Activated naive CD8-positive, alpha-beta T cell treated with anti-CD3 and anti-CD28 coated beads, Interleukin-2, amount 50 U/mL, for 16 hours (primary cell): ENCODE measurements around the gene NDUFAF8.
"Not testable (repeated sequence)": the region's sequence is repeated elsewhere in the genome, so short reads cannot be mapped to it uniquely, and the experiment has no call there.

Experiments
- DNase-seq: peaks from one replicate; pipeline ENCODE4 v3.0.0-alpha.2; 2020; ENCODE audit warnings: low read depth, low spot score

NDUFAF8 gene

DNA sequence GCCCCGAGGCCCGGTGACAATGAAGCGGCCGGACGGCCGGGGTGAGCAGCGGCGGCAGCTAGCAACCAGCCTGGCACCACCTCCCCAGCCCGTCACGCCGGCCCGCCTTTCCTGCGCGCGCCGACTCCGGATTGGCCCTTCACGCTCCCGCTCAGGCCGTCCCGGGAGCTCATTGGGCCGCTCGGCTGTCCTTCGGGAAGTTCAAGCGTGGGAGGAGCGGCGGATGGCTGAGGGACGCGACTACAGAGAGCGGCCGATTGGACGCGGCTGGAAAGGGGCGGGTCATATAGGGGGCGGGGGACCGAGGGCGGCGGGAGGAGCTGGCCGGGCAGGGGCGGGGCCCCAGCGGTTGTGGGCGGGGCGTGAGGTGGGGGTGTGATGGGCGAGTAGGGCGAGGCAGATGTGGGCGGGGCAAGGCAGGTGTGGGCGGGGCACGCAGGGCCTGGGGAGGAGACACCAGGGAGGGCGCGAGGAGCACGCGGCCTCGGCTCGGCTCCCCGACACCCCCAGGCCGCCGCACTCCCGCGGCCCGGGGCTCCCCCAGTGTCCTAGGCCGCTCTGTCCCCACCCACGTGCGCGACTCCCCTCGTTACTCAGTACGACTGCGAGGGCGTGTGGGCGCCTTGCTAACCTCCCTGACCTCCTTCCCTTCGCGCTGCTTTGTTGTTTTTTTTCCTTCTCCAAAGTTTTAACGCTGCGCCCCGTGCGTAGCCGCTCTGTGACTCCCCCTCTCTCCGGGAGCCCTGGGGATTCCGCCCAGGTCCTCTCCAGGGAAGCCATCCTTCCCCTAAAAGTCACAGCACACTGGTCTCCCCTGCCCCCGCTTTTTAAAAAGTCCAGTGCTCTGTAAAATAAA is 16.0 kb upstream of the NDUFAF8 start, which contains the start of gene CEP131:
Gene CEP131 (minus strand): TSS at position 60 of the 856 bp plus-strand sequence. CDS start 2,909 bp downstream, outside the sequence.
- peak; percentile 100 for DNase-seq

DNA sequence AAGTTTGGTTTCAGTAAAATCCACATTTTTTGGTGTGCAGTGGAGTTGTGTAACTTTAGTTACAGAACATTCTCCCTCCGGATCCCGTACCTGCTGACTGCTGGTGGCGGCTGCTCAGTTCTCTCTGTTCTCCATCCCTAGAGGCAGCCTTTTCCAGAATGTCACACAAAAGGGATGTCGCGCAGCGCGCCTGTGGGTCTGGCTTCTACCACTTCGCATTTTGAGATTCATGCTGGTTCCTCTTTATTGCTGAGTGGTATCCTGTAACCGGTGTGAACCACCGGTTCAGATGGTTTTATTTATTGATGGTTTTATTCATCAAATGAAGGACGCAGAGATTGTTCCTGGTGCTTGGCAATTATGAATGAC is 15.4 kb upstream of the NDUFAF8 start:
- no peak for DNase-seq

DNA sequence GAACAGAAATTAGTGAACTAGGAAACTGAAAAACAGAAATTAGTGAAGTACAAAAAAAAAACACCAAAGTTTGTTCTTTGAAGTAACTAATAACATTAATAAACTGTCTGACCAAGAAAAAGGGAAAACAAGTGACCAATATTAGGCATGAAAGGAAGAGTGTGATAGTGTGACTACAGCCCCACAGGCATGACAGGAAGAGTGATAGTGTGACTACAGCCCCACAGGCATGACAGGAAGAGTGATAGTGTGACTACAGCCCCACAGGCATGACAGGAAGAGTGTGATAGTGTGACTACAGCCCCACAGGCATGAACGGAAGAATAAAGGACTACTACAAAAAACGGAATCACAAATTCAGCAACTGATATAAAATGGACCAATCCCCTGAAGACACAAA is 11.5 kb upstream of the NDUFAF8 start:
- not testable (repeated sequence) for DNase-seq

DNA sequence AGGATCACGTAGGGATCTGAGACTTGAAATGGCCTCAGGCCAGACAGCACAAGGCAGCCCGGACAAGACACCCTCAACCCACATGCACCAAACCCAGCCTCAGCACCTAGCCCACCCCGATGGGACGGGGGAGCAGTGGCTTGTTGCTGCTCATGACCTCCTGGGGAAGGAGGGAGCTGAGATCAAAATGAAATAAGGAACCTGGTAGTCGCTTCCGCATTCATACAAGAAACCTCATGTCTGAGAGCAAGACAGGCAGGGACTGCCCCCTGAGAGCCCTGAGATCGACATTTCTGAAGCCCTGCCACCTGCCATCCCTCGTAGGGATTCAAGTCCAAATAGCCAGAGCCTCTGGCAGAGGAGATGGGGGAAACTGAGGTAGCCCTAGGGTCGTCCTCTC is 10.7 kb upstream of the NDUFAF8 start:
- DNase-seq, result no peak

DNA sequence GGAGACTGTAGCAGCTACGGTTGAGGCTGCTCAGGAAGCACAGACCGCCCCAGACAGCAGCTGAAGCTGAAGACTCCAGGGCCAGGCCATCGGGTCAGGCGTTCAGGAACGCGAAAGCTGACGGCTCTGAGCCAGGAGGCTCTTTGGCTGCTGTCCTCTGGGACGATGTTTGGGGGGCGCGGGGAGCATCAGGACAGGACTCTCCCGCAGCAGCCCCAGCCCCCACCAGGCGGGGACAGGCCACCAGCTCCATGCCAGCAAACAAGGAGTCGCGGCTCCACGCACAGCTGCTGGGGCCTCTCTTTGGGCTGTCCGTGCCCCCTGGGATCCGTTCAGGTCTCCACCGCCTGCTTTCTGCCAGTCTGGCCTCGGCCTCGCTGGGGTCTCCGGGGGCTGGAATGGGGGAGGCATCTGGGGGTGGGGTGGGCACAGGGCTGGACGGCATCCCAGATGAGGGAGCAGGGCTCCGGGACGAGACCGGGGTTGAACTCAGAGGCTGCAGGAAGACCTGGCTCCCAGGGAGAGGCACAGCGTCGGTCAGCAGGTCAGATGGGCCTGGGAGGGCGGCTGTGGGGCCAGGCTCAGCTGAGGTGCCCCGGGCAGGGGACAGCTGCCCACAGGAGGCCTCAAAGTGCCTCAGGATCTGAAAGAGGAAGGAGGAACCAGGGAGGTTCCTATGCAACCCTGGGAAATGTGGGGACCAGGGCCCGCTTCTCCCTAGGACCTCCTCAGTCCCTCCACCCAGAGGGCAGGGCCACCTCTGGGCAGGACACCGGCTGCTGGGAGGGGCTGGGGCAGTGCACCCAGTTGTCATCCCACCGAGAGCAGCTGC is 10.1 kb upstream of the NDUFAF8 start:
- no peak for DNase-seq

DNA sequence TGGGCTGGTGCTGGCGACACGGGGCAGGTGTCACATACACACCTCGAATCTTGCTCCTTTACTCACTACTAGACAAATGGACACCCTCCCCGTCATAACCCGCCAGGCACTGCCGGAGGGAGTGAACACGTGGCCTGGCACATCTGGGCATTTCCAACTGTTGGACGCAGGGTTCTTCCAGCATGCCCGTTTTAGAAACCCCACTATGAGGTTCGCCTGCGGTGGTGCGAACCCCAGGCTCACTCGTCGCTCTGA is 9.5 kb upstream of the NDUFAF8 start:
- no peak for DNase-seq

DNA sequence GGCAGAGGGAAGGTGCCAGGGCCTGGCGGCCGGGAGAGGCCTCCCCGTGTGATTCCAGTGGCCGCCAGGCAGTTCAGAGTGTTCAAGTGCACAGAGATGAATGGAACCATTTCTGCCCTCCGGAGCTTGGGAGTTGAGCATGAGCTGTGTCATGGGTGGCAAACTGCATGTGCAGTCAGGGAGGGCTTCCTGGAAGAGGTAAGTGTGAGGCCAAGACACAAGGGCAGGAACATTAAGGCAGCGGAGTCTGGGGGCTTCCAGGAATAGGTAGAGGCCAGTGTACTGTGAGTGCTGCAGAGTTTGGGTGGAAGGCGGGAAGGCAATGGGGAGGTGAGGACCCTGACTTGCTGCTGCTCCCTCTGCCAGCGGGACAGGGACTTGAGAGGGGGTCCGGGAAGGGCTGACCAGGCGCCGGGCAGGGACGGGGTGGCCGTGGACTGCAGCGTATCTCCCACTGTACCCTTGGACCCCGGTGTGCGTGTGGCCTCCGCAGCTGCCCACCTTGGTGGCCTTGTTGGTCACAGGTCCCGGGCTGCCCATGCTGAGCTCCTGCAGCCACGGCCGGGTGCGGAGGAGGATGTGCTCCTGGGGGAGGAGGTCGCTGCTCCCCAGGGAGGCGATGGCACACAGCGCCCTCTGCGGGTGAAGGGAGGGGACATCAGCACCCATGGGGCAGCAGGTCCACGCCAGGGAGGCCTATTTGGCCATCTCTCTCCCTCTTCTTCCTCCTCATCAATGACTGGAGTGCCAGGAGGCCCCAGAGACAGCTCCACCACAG is 8.9 kb upstream of the NDUFAF8 start:
- DNase-seq, result no peak

DNA sequence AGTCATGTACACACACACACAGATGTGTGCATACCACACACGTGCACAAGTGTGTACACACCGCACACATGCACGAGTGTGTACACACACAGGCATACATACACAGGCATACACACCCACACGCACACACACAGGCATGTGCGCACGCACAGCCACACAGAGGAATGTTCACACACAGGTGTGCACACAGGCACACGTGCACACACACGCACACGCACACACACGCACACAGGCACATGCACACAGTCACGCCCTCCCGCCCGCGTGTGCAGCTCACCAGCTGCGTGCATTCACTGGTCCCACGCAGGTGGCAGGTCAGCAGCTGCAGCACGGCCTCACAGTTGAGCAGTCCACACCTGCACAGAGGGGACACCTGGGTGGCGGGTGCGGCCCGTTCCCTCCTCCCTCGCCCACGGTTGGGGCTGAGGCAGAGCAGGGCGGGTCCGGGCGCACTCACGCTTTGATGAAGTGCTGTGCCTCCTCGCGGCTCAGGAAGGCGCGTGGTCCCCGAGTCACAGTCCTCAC is 7.9 kb upstream of the NDUFAF8 start:
- no peak for DNase-seq

DNA sequence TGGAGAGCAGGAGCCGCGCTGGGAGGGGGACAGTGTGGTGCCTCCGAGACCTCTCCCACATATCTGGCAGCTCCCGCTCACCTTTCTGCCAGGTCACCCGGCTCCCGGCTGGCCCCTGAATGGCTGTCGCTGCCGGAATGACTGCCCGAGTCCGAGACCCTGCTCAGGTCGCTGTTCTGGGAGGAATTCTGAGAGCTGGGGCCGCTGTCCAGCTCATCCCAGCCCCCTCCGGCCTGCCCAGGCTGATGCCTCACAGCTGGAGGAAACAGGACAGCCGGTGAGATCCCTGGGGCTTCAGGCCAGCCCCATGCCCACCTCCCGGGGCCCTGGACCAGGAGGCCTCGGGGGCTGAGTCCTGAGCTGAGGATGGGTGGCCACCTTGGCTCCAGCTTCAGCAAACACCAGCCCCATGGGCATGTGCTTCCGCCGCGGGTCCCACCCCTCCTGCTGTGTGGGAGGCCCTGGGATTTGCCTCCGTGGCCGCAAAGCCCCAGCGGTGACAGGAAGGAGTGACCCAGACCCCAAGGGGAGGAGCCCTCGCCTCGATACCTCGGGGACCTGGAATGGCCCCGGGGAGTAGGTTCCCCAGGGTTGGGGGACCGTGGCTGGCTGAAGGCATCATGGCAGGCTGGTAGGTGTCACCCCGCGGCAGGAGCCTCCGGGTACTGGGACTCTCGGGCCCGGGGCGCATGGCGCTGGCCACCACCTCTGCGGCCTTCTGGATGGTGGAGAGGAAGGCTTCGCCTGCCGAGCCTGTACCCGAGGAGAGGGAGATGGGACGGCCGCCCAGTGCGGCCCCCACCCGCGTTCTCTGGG is 7.1 kb upstream of the NDUFAF8 start:
- DNase-seq, result no peak

DNA sequence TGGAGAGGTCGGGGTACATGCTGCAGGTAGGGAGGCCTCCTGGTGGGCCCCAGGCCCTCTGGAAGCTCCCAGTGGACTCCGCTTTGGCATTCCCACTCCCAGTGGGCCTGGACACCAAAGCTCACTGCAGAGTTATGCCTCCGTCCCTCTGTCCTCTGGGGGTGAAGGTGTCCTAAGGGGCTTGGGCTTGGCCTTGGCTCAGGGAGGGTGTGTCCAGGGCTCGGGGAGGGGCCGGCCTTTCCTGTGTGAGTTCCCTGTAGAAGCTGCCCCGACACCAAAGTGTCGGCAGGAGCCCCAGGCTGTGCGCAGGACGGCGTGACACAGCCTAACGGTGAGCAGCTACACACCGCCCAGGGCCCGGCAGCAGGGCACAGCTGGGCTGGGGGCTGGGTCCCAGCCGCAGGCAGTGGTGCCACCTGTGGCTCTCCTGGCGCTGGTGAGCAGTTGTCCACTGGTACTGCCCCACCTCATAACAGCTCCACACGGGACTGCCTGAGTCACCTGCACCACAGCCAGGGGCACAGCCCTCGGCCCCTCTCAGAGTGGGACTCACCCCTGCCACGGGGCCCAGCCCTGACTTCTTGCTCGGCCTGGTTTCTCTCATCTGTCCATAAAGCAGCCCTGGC is 6.4 kb upstream of the NDUFAF8 start:
- DNase-seq, result no peak

DNA sequence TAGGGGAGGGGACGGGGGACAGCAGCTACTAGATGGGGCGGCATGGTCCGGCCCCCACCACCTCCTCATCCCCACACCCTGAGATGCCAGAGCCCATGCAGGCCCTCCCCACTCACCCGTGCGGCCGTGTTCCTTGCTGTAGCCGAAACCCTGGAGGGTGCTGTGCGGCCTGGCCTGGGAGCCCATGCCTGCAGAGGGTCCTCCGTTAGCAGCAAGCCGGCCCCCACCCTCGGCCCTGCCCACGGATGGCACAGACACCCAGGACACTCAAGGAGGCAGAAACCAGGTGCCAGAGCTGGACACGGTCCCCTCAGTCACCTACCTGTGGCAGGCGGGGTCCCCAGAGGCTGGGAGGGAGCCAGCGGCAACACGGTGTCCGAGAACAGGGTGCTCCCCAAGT is 5.8 kb upstream of the NDUFAF8 start:
- no peak for DNase-seq

DNA sequence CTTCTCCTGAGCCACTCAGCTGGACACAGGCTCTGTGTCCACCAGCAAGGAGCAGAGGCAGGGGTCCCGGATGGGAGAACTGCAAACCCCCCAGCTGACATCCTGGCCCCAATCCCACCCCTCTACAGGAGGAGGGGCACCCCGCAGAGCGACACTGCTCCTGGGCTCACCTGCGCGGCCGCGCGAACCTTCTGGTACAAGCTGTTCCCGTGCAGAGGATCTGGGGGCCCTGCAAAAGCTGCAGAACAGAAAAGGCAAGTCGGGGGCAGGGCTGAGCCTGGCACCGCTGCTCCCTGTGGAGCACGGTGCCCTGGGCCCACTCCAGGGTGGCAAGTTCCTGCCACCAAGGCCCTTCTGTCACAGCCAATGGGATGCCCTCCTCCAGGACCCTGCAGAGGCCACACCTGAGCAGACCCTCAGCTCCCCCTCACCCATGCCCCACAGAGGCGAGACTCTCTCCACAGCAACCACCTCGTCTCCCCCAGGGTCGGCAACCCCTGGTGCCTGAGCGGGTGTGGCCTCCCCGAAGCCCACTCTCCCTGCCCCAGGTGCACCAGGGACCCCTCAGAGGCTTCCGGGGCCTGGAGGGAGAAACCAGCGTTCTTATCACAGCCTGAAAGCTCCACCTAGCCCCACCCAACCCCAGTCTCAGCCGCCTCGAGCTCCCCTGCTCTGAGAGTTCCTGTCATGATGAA is 5.2 kb upstream of the NDUFAF8 start:
- DNase-seq, result no peak

DNA sequence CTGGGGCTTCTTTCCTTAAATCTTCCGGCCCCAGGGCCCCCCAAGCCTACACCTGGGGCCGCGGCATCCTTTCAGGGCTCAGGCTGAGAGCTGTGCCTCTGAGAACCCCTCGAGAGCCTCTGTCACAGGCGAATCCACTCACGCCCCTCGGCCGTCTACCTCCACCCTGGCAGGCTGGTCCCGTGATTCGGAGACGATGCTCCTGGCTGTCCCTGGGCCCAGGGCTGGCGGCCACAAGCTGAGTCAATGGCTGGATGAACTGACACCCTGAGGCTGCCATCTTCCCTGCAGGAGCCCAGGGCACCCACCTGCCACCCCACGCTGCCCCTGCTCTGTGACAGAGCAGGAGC is 4.6 kb upstream of the NDUFAF8 start:
- no peak for DNase-seq

DNA sequence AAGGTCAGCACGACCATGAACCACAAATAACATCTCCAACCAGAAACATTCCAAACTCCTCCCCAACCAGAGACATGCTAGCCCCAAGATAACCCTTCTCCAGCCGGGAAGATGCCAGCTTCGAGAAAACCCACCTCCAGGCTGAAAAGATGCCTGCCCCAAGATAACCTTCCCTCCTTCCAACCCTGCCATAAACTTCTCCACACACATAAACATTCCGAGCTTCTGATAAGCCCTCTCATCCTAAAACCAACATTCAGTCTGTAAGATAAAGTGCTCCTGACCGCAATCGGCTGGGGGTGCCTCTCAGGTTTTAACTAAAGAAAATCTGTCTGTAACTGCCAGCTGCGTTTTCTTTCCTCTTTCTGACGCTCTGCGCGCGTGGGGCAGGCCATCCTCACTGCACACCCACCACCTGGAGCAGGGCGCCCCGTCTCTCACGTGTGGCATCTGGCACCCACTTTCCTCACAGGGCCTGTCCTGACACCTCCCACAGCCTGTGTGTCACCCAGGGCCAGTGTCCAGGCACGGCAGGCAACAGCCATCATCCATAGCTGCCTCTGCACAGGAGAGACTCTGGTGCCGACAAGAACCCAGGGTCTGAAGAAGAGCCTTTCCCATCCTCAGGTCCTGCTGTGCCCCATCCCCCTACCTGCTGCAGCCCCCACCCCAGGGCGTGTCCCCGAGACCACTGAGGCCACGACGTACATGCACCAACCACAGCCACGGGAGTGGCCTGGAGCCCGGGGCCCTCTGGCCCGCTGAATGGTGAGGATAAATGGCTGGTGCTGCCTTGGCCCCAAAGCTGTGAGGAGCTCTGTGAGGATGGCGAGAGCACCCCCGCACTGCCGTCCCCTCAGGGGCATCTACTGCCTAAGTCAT is 3.9 kb upstream of the NDUFAF8 start:
- no peak for DNase-seq

DNA sequence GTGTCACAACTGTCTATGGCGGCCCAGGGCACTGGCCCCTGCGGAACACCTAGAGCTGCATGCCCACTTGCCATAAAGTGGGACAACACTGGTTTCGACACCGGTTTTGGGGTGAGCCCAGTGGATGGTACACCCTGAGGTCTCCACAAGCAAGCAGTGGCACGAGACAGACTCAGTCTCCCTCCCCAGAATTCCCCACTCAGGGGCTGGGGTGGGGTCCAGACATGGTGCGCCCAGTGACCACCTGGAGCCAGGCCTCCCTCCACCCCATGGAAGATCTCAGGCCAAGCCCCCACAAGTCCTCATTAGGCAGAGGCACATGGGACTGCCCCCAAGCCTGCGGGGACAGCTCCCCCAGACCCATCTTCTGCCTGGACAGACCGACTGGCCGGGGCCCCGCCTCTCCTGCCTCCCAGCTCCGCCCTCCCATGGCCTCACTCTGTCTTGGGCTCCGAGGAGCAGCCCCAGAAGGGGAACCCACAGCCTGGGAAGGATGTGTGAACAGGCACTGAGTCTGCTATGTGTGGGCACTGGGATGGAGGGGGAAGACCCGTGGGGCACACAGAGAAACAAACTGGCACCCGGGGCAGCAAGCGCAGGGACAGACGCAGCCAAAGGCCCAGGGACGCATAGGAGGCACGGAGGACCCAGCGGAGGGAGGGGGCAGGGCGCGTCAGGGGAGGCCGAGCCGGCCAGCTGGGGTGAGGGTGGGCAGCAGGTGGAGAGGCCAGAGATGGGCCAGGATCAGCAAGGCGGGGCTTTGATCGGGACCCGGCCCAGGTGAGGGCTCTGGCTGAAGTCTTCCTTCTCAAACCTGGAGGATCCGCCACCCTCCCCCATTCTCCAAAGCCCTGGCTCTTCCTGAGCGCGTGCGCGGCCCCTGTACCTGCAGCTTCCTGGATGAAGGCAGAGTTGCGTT is 3.0 kb upstream of the NDUFAF8 start:
- no peak for DNase-seq

DNA sequence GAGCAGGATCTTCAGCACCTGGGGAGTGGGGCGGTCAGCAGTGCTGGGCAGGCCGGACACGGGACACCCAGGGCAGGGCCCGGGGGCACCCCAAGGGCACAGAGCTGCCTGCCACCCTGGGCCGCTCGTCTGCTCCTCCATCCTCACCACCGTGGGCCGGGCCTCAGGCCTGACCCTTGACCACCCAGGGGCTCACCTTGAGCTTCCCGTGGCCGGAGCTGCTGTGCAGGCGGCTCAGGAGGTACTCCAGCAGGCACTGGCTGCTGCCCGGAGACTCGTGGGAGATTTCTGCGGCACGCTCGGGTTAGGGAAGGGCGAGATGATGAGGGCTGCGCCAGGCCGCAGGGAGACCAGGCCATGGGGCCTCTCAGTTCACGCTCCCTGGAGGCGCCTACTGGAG is 2.3 kb upstream of the NDUFAF8 start:
- no peak for DNase-seq

DNA sequence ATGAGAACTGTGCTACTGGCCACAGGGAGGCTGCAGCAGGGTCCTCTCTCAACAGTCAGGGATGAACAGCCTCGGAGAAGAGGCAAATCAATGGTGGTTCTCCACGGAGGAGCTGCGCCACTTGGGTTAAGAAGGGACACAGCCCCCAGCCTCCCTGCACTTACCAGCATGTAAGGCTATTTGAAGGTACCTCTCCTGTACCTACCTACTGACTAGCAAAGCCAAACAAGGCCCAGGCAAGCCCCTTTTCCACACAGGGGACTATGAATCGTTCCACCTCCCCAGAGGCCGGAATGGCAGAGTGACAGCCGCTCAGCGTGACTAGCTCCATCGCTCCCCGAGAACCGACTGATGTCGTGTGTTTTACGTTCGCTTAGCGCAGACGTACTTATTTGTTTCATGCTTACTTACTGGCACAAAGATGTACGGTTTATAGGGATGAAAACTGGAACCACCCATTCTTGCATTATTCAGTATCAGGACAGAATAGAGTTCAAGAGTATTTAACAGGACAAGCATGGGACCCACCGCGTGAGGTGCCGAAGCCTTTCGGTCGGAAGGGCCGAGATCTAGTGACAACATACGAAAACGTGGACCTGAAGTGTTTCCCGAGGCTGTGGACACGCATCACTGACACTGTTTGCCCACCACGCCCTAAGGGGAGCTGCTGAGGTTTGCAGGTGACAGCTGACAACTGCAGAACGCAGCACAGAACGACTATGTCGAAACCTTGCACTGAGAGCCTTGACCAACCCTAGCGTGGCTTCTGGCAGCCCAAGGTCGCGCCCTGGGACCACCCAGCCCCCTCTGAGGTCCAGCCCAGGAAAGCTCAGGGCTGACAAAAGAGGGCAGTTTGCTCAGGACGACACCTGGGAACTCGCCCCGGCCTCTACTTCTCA is 1.3 kb upstream of the NDUFAF8 start:
- DNase-seq, result no peak
